ENCODE results near the gene KCNC4. TPM values are rescaled to one million over a fixed set of nuclear protein-coding genes. Genes with fewer than 3 reads are reported as not detected.

Gene KCNC4
- total RNA-seq, 1 experiment from 2014 or later: 8.9 TPM

GRCh38 chr1:110218137-110218536, 8.0 kb downstream of the KCNC4 start:
- no peak overlapping the region for H3K27ac Mint-ChIP-seq
- H3K4me1 ChIP-seq (ENCODE audit: insufficient read depth, low read length): peaks cover 2% of the 10 kb centered on the region; the same call in 1 of the 2 replicates
- H4K91ac ChIP-seq (ENCODE audit: insufficient read length, low read depth, low read length): no peak overlapping the region
- peaks cover 18 to 29% of the 10 kb centered on the region in 2 experiments for H3K4me1 Mint-ChIP-seq
- WGBS (ENCODE audit: extremely low coverage, insufficient read length, low lambda C conversion rate): 100% methylated on average over 1 of the region's 5 CpGs
- H4K20me1 ChIP-seq (ENCODE audit: control insufficient read depth, insufficient read depth, insufficient read length): no peaks in the 10 kb centered on the region
- no peak overlapping the region for H2BK15ac ChIP-seq (ENCODE audit: low read depth, low read length)
- no peak overlapping the region for H2BK5ac ChIP-seq (ENCODE audit: insufficient read length, low read length)
- H3K79me1 ChIP-seq (ENCODE audit: insufficient read depth, low read depth, low read length, poor library complexity, severe bottlenecking): no peaks in the 10 kb centered on the region
- H3K9me3 ChIP-seq (ENCODE audit: control insufficient read depth, low read depth, low read length): no peaks in the 10 kb centered on the region
- no peak overlapping the region for H2AK5ac ChIP-seq (ENCODE audit: insufficient read length, low read length)
- no peak overlapping the region for H2BK20ac ChIP-seq (ENCODE audit: low read depth, low read length, poor library complexity, severe bottlenecking)
- no peak overlapping the region for H3K23ac ChIP-seq (ENCODE audit: insufficient read length, low read depth, low read length)
- no peak overlapping the region for H3K27ac ChIP-seq (ENCODE audit: insufficient read length, low read depth, low read length)
- no peak overlapping the region for H3K9ac ChIP-seq (ENCODE audit: extremely low read depth, insufficient read length, low read length)
- H3K79me2 ChIP-seq (ENCODE audit: insufficient read depth, low read length): no peaks in the 10 kb centered on the region
- no peak overlapping the region for H3K18ac ChIP-seq (ENCODE audit: insufficient read length, low read depth, low read length)
- H3K4me2 ChIP-seq (ENCODE audit: insufficient read depth, insufficient read length, low read length): no peak overlapping the region
- no peak overlapping the region for H4K8ac ChIP-seq (replicated peaks; ENCODE audit: insufficient read length, low read depth, low read length)
- H4K5ac ChIP-seq (ENCODE audit: insufficient read length, low read depth, low read length): no peak overlapping the region
- no peak overlapping the region for H2AFZ ChIP-seq (ENCODE audit: low read length)
- H3K4ac ChIP-seq (ENCODE audit: low read depth, low read length): no peak overlapping the region
- H3K36me3 Mint-ChIP-seq (ENCODE audit: insufficient read depth in 1 of 3, low read depth in 3 of 3): peaks cover 0 to 8% (median 5%) of the 10 kb centered on the region in 3 experiments; a peak in 2 of 7 replicates
- H3K27me3 ChIP-seq (ENCODE audit: insufficient read depth, low read length): no peaks in the 10 kb centered on the region; the same call in 1 of the 2 replicates
- H3K14ac ChIP-seq (ENCODE audit: insufficient read depth, low read length): no peak overlapping the region
- H2BK12ac ChIP-seq (ENCODE audit: insufficient read length, low read depth, low read length): no peak overlapping the region
- no peak overlapping the region for H3K4me3 Mint-ChIP-seq
- no peak overlapping the region for H2BK120ac ChIP-seq (ENCODE audit: low read depth, low read length, poor library complexity, severe bottlenecking)
- no peak overlapping the region for H3T11ph ChIP-seq (ENCODE audit: low read length)
- H3K56ac ChIP-seq (ENCODE audit: insufficient read length, low read depth, low read length): no peak overlapping the region
- no peaks in the 10 kb centered on the region for H3K23me2 ChIP-seq (ENCODE audit: insufficient read length, low read depth, low read length, poor library complexity, severe bottlenecking)
- H3K9me3 Mint-ChIP-seq: no peaks in the 10 kb centered on the region
- no peak for TF ChIP-seq CTCF (conservative IDR thresholded peaks at IDR 0.05)
- H3K27me3 Mint-ChIP-seq (ENCODE audit: low read depth): peaks cover 6% of the 10 kb centered on the region
- DNase-seq: no peak

Measured in H9 (cell line).